SKM-1 (cell line): ENCODE data around the gene ZFYVE16.
"Not testable (repeated sequence)": the region's sequence is repeated elsewhere in the genome, so short reads cannot be mapped to it uniquely, and the experiment has no call there.

Experiments
- DNase-seq: peaks from one replicate; lab custom pipeline; 2025; ENCODE audit not compliant: unreplicated experiment; lab: John Stamatoyannopoulos, UW

ZFYVE16 gene

GRCh38 chr5:80407735-80408483, at the start of gene ZFYVE16:
Gene ZFYVE16, plus strand, starts transcription at chr5:80408064. Its CDS starts 26,084 bp downstream, at chr5:80434148.
- DNase-seq = peak; percentile 93

- DNase-seq = no peak
Observed at GRCh38 chr5:80360914-80361444, 46.9 kb upstream of the ZFYVE16 start.

- DNase-seq = no peak
Observed at GRCh38 chr5:80364892-80365291, 43.0 kb upstream of the ZFYVE16 start.

- DNase-seq = no peak
Observed at GRCh38 chr5:80368661-80369480, 39.0 kb upstream of the ZFYVE16 start.

- no peak for DNase-seq
Observed at GRCh38 chr5:80369521-80369920, 38.3 kb upstream of the ZFYVE16 start.

GRCh38 chr5:80370390-80370789, 37.5 kb upstream of the ZFYVE16 start:
- no peak for DNase-seq

- DNase-seq = no peak
Observed at GRCh38 chr5:80372780-80373179, 35.1 kb upstream of the ZFYVE16 start.

GRCh38 chr5:80374188-80374587, 33.7 kb upstream of the ZFYVE16 start:
- no peak for DNase-seq

GRCh38 chr5:80376557-80376956, 31.3 kb upstream of the ZFYVE16 start:
- DNase-seq = no peak

- no peak for DNase-seq
Observed at GRCh38 chr5:80382488-80382887, 25.4 kb upstream of the ZFYVE16 start.

GRCh38 chr5:80387063-80387768, 20.6 kb upstream of the ZFYVE16 start:
- no peak for DNase-seq

- DNase-seq = no peak
Observed at GRCh38 chr5:80389580-80389979, 18.3 kb upstream of the ZFYVE16 start.

GRCh38 chr5:80390413-80390812, 17.5 kb upstream of the ZFYVE16 start:
- not testable (repeated sequence) for DNase-seq

GRCh38 chr5:80391267-80391666, 16.6 kb upstream of the ZFYVE16 start:
- not testable (repeated sequence) for DNase-seq

- peak; percentile 51 for DNase-seq
Observed at GRCh38 chr5:80399526-80400239, 8.2 kb upstream of the ZFYVE16 start.

GRCh38 chr5:80400368-80400767, 7.5 kb upstream of the ZFYVE16 start:
- DNase-seq = not testable (repeated sequence)

GRCh38 chr5:80403782-80404181, 4.1 kb upstream of the ZFYVE16 start:
- no peak for DNase-seq

GRCh38 chr5:80406980-80407734, 707 bp upstream of the ZFYVE16 start:
- no peak for DNase-seq

GRCh38 chr5:80408484-80409366, 861 bp downstream of the ZFYVE16 start:
- no peak for DNase-seq
